ENCODE data around the gene OXSR1. TPM values are rescaled to one million over a fixed set of nuclear protein-coding genes. Genes with fewer than 3 reads are reported as not detected.

The OXSR1 gene
- polyA plus RNA-seq, 2 of the 4 experiments (the other 2 are of a cell fraction): 30.2 to 44.0 TPM

DNA sequence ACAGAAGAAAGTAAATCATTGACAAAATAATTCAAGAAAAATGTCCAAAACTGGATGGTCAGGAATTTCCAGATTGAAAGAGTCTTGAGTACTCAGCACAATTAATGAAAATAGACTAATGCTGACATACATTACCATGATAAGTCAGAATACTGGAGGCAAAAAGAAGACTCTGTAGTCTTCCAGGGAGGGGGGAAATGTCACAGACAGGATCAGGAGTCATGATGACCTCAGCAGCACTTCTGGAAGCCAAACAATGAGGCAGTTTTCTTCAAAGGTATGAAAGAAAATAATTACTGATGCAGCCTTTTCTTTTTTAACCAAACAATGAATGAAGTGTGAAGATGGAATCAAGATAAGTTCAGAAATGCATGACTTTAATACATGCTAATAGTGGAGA, 70.1 kb downstream of the OXSR1 start:
- ChIA-PET CTCF (no interaction called here), POLR2A (no interaction called here)
- ATAC-seq (no peak), FAIRE-seq (no peak), DNase-seq (ENCODE audit: low read depth in 1 of 2, low spot score in 1 of 2) (no peak)
- no peak overlapping the region for H3K4me2 ChIP-seq
- TF ChIP-seq TP53 (CRISPR knock-in tag; IDR thresholded peaks at IDR 0.05) (no peak), ZSCAN20 (CRISPR knock-in tag; IDR thresholded peaks at IDR 0.05) (no peak), NFE2L2 (conservative IDR thresholded peaks at IDR 0.05; ENCODE audit: low read length) (no peak), ZC3H11A (IDR thresholded peaks at IDR 0.05) (no peak), CHD2 (IDR thresholded peaks at IDR 0.05; ENCODE audit: low read length, partially characterized antibody) (no peak), JUNB (IDR thresholded peaks at IDR 0.05) (no peak), BHLHE40 (IDR thresholded peaks at IDR 0.05; ENCODE audit: low read depth, low read length) (no peak), KDM1A (IDR thresholded peaks at IDR 0.05; ENCODE audit: low read depth) (no peak)
- TF ChIP-seq, protein P1, sequence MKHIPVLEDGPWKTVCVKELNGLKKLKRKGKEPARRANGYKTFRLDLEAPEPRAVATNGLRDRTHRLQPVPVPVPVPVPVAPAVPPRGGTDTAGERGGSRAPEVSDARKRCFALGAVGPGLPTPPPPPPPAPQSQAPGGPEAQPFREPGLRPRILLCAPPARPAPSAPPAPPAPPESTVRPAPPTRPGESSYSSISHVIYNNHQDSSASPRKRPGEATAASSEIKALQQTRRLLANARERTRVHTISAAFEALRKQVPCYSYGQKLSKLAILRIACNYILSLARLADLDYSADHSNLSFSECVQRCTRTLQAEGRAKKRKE (CRISPR knock-in tag; IDR thresholded peaks at IDR 0.05; ENCODE audit: low read depth): no peak
- TF ChIP-seq, protein P2, sequence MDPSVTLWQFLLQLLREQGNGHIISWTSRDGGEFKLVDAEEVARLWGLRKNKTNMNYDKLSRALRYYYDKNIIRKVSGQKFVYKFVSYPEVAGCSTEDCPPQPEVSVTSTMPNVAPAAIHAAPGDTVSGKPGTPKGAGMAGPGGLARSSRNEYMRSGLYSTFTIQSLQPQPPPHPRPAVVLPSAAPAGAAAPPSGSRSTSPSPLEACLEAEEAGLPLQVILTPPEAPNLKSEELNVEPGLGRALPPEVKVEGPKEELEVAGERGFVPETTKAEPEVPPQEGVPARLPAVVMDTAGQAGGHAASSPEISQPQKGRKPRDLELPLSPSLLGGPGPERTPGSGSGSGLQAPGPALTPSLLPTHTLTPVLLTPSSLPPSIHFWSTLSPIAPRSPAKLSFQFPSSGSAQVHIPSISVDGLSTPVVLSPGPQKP (IDR thresholded peaks at IDR 0.05; ENCODE audit: low read depth, low read length): no peak
- TF ChIP-seq, protein P3, sequence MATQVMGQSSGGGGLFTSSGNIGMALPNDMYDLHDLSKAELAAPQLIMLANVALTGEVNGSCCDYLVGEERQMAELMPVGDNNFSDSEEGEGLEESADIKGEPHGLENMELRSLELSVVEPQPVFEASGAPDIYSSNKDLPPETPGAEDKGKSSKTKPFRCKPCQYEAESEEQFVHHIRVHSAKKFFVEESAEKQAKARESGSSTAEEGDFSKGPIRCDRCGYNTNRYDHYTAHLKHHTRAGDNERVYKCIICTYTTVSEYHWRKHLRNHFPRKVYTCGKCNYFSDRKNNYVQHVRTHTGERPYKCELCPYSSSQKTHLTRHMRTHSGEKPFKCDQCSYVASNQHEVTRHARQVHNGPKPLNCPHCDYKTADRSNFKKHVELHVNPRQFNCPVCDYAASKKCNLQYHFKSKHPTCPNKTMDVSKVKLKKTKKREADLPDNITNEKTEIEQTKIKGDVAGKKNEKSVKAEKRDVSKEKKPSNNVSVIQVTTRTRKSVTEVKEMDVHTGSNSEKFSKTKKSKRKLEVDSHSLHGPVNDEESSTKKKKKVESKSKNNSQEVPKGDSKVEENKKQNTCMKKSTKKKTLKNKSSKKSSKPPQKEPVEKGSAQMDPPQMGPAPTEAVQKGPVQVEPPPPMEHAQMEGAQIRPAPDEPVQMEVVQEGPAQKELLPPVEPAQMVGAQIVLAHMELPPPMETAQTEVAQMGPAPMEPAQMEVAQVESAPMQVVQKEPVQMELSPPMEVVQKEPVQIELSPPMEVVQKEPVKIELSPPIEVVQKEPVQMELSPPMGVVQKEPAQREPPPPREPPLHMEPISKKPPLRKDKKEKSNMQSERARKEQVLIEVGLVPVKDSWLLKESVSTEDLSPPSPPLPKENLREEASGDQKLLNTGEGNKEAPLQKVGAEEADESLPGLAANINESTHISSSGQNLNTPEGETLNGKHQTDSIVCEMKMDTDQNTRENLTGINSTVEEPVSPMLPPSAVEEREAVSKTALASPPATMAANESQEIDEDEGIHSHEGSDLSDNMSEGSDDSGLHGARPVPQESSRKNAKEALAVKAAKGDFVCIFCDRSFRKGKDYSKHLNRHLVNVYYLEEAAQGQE (IDR thresholded peaks at IDR 0.05): no peak
- TF ChIP-seq, protein P4, sequence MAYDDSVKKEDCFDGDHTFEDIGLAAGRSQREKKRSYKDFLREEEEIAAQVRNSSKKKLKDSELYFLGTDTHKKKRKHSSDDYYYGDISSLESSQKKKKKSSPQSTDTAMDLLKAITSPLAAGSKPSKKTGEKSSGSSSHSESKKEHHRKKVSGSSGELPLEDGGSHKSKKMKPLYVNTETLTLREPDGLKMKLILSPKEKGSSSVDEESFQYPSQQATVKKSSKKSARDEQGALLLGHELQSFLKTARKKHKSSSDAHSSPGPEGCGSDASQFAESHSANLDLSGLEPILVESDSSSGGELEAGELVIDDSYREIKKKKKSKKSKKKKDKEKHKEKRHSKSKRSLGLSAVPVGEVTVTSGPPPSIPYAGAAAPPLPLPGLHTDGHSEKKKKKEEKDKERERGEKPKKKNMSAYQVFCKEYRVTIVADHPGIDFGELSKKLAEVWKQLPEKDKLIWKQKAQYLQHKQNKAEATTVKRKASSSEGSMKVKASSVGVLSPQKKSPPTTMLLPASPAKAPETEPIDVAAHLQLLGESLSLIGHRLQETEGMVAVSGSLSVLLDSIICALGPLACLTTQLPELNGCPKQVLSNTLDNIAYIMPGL (CRISPR knock-in tag; IDR thresholded peaks at IDR 0.05; ENCODE audit: borderline replicate concordance): no peak
- no peak overlapping the region for H3K27ac ChIP-seq
- no peaks in the 10 kb centered on the region for H3K9me3 ChIP-seq
- no peaks in the 10 kb centered on the region for H3K4me1 ChIP-seq
- no peak overlapping the region for H3K4me3 ChIP-seq

DNA sequence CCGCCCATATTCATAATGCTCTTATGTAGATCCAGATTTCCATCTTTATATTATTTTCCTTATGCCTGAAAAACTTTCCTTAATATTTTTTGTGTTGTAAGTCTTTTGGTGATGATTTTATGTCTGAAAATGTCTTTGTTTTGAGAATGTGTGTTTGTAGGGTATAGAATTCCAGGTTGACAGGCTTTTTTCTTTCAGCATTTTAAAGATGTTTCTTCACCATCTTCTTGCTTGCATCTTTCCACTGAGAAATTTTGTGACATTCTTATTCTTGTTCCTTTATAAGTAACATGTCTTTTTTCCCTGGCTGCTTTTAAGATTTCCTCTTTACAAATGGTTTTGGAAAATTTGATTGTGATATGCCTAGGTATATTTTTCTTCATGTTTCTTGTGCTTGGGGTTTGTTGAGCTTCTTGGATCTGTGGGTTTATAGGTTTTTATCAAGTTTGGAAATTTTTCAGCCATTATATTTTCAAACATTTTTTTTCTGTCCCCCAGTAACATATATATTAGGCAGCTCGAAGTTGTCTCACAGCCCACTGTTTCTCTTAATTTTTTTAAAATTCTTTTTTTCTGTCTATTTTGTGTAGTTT, 73.2 kb downstream of the OXSR1 start:
- ChIA-PET POLR2A (no interaction called here), CTCF (interaction anchor here (0.6 to 2.0 kb wide), 4 partner anchors 75 to 542 kb away, joined by 3 to 4 read pairs (median 4); no protein-coding TSS in a partner anchor)
- no peak for FAIRE-seq
- no peak for DNase-seq (ENCODE audit: low read depth in 1 of 2, low spot score in 1 of 2)
- H3K27ac ChIP-seq: no peak overlapping the region
- H3K4me3 ChIP-seq: no peak overlapping the region
- H3K4me2 ChIP-seq: no peak overlapping the region
- WGBS (ENCODE audit: missing lambda C conversion rate): 89% methylated on average over 2 of the region's 2 CpGs
- TF ChIP-seq ZFP36 (IDR thresholded peaks at IDR 0.05; ENCODE audit: borderline replicate concordance, partially characterized antibody) (no peak), NFE2L2 (conservative IDR thresholded peaks at IDR 0.05; ENCODE audit: low read length) (no peak), MYC (IDR thresholded peaks at IDR 0.05; ENCODE audit: borderline replicate concordance, low read length) (no peak), POLR2AphosphoS2 (conservative IDR thresholded peaks at IDR 0.05; ENCODE audit: low read length) (no peak), GATA3 (IDR thresholded peaks at IDR 0.05; ENCODE audit: borderline replicate concordance) (no peak), PHF8 (IDR thresholded peaks at IDR 0.05; ENCODE audit: borderline replicate concordance, low read depth) (no peak), BHLHE40 (IDR thresholded peaks at IDR 0.05; ENCODE audit: low read depth, low read length) (no peak), ZNF302 (CRISPR knock-in tag; IDR thresholded peaks at IDR 0.05) (no peak), KDM1A (IDR thresholded peaks at IDR 0.05; ENCODE audit: low read depth) (no peak)
- TF ChIP-seq, protein P3 (IDR thresholded peaks at IDR 0.05): no peak
- TF ChIP-seq, protein P5, sequence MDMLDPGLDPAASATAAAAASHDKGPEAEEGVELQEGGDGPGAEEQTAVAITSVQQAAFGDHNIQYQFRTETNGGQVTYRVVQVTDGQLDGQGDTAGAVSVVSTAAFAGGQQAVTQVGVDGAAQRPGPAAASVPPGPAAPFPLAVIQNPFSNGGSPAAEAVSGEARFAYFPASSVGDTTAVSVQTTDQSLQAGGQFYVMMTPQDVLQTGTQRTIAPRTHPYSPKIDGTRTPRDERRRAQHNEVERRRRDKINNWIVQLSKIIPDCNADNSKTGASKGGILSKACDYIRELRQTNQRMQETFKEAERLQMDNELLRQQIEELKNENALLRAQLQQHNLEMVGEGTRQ (IDR thresholded peaks at IDR 0.05): no peak
- ATAC-seq: no peak
- H3K9me3 ChIP-seq: no peaks in the 10 kb centered on the region
- no peaks in the 10 kb centered on the region for H3K4me1 ChIP-seq
